Measurements from ENCODE around the gene MEIS1.

DNA sequence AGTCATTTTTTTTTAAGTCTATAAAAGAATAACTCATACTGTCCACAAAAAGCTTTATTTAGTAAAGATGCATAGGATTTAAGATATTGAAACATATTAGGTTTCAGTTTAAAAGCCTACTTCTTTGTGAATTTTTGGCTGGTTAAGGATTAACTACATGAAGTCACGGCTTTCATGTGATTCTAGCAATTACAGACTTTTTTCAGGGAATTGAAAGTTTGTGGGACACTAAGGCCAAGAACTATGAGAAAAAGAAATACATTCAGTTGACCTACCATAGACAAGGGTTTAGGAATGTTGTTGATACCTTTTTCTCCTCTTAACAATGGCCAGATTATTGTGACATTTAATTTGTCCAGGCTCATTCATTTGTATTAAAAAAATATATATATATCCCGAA lies 109.3 kb downstream of the MEIS1 start:
- TF ChIP-seq, protein P1, sequence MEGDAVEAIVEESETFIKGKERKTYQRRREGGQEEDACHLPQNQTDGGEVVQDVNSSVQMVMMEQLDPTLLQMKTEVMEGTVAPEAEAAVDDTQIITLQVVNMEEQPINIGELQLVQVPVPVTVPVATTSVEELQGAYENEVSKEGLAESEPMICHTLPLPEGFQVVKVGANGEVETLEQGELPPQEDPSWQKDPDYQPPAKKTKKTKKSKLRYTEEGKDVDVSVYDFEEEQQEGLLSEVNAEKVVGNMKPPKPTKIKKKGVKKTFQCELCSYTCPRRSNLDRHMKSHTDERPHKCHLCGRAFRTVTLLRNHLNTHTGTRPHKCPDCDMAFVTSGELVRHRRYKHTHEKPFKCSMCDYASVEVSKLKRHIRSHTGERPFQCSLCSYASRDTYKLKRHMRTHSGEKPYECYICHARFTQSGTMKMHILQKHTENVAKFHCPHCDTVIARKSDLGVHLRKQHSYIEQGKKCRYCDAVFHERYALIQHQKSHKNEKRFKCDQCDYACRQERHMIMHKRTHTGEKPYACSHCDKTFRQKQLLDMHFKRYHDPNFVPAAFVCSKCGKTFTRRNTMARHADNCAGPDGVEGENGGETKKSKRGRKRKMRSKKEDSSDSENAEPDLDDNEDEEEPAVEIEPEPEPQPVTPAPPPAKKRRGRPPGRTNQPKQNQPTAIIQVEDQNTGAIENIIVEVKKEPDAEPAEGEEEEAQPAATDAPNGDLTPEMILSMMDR (IDR thresholded peaks at IDR 0.05): no peak
- TF ChIP-seq EZH2 (IDR thresholded peaks at IDR 0.05; ENCODE audit: borderline replicate concordance, insufficient read depth, low read depth, low read length, poor library complexity, severe bottlenecking): no peak

Measured in B cell (primary cell).